HG03457 (cell line): ENCODE measurements around the gene LYZL4.

Experiments used
- ATAC-seq: cut with Tn5 transposase; IDR thresholded peaks from one replicate; pipeline ENCODE4 v1.9.1; 2021; ENCODE audit warnings: moderate number of reproducible peaks; ENCODE audit not compliant: unreplicated experiment

LYZL4 gene

DNA sequence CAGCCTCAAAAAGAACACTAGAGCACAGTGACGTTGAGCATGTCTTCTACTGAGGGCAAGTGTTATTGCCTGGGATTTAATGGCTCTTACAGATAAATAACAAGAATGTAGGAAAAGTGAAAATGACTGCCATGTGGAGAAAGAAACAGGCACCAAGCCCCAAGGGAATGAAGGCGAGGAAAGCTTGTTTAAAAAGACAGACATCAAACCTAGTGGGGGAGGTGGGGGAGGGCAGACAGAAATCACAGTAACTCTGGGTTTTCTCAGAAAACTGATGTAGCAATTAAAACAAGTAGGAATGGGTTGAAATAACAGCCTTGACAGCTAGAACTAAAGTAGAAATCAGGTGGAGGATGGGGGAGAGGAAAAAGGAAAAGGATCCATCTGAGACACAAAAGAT lies 18.4 kb upstream of the LYZL4 start:
- ATAC-seq: no peak

DNA sequence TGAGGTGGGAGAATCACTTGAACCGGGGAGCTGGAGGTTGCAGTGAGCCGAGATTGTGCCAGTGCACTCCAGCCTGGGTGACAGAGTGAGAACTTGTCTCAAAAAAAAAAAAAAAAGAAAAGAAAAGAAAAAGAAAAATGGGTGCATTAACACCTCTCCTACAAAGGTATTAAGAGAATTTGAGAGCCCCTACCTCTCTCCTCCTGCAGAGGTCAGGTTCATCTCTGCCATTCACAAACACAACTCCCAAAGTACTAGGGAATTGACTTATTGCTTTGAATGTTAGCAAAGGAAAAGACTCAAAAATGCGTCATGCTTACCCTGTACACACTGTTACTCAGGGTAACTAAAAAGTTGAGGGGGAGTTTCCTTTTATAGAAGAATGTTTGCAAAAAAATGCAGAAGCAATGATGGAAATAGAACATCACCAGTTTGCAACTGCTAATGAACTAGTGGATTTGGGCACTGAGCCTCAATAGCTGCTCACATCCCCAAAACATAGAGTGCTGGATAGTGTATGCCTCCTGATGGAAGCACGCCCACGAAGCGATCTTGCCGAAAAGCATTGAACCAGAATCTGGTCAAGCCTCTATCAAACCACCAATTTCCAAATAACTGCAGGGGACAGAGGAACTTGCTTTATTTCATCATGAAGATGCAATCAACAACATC lies 15.5 kb upstream of the LYZL4 start:
- no peak for ATAC-seq

DNA sequence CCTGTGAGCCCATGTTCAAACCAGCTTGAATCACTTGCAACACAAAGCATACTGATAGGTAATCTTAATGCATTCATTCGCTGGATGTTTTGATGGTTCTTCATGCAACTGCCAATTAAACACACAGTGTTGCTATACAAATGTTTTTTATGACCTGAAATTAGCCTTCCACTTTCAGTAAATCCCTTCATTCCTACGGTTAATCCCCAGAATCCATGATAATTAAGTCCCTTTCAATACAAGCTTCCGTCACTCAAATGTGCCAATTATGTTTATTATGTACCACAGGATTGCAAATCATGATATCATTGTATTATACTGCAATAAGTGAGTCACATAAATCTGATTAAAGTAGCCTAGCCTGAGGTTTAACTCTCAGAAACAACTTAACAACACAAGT lies 14.5 kb upstream of the LYZL4 start:
- ATAC-seq: no peak

DNA sequence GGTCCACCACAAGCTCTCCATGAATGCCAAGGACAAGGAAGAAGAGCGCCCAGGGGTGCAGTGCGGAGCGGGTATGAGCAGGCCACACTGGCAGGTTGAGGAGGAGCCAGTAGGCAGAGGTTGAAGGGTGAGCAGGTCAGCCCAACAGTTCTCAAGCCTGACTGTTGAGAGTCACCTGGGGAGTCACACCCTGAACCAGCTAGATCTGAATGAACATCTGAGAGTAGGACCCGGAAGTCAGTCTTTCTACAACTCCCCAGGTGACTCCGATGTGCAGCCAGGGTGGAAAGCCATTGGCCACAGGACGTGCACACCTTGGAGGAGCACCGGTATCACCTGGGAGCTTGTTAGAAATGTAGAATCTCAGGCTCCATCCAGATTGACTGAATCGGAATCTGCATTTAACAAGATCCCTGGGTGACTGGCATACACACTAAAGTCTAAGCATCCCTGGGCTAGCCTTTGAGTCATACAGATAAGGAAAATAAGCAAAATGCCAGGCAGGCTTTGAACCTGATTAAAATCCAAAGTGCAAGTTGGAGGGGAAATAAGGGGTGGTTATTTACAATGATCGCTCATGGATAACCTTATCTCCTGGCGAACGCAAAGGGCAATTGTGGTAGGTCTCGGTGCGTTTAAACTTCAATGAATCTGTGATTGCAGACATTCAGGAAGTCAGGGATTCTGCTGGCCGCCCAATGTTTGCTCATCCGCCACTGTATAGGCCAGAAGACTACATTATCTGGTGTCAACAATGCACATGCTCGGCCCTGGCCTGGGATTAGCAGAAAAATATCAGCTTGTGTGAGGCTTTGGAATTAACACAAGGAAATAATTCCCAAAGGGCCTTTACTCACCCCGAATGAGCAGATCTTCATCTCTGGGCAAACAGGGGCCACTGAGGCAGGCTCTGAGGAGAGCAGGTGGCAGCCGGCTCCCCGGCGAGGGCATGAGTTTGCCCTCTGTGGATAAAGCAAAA lies 11.7 kb upstream of the LYZL4 start:
- ATAC-seq: no peak

DNA sequence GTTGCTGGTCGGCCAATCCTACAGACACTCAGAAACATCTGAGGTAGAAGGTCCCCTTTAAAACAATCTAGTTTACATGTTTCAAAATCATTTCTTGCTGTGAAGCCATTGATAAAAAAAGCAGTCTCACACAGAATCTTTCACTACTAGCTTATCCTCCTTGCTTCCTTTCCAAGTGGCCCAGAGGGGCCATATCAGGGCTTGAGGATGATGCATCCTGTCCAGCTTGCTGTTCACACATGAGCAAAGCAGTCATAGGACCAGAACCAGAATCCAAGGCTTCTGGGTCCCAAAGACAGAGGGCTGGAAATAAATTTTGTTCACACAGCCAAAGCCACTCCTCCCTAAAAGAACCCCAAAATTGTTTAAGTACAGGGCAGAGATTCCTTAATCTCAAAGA lies 9.2 kb upstream of the LYZL4 start:
- ATAC-seq: no peak

DNA sequence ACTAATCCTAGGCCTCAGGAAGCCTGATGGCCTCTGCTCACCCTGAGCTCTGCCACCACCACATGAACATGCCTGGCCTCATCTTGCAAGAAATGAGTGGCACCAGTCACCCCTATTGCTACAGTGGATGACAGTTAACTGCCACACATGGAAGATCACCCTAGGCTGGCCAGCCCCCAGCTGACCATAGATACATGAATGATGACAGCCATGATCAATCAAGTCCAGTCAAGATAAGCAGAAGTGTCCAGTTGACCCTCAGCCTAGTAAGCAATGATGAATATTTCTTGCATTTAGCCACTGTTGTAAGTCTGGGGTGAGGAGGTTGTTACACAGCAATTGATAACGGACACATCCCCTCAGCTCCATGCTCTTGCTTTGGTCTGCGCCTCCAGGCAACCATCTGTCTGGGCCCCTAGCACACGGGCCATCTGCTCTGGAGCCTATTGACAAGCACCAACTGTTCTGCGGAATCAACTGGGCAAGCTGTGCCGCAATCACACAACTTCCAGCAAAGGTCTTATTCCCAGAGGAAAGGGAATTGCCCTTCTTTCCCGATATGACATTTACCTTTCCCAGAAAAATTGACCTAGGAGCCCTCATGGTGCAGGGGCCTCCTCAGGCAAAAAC lies 2.2 kb upstream of the LYZL4 start:
- no peak for ATAC-seq

DNA sequence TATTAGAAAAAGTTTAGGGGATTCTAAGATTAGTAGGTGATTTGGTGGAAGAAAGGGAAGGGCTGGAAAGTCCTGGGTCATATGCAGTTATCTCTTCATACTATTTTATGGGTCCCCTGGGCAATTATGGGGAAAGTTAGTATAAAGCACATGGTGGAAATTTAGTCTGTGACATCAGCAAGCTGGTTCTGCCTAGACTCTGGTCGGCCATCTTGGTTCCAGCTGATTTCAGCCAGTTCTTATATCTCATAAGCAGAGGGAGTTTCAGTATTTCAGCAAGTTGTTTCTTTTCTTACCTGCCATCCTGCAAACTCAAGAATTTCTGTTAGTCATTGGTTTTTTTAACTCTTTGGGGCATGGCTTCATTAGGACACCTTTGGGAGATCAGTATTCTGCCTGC lies 1.0 kb upstream of the LYZL4 start:
- no peak for ATAC-seq

DNA sequence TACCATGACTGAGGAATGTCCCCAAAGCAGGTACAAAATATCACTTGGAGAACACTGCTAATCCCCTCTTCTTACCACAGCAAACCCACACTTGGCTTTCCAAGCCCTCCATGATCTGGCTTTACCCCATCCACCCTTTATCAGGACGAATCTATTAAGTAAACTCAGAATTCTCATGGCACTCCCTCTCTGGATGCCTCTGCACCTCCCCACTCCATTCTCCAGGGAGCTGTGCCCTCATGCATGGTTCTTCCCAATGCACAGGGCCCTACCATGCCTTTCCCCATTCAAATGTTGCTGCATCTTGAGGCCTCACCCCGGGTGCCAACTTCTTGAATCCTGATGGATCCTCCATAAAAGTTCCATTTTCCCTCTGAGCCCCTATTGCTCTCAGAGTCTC lies 2.3 kb downstream of the LYZL4 start:
- ATAC-seq: no peak

DNA sequence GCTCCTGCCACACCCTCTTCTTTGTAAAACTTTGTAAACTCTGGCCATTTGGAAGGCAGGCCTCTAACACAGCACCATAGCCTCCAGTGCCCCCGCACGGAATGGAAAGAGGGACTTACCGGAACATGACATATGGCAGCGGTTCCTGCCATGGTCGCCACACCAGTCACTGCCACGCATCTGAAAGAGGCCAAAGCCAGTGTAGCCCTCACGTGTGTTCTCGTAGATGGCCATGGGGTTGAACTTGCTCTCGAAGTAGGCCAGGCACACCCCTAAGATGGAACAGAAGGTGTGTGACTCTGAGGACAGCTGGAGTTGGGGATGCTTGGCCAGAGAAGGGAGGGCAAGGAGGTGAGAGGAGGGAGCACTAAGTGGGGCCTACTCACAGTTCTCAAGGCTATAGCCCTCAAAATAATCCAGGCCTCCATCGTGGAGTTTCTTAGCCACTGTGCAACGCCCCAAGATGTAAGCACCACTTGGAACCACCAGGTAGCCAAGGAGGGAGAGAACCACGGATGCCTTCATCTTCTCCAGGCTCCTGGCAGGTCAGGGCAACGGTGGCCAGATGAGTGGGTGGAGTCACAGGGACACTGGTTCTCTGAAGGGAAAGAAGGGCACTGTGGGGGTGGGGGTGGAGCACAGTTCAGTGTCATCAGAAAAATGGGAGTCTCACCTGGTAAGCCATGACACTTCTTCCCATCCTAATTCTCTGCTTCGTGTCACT lies 3.5 kb downstream of the LYZL4 start:
- ATAC-seq: no peak

DNA sequence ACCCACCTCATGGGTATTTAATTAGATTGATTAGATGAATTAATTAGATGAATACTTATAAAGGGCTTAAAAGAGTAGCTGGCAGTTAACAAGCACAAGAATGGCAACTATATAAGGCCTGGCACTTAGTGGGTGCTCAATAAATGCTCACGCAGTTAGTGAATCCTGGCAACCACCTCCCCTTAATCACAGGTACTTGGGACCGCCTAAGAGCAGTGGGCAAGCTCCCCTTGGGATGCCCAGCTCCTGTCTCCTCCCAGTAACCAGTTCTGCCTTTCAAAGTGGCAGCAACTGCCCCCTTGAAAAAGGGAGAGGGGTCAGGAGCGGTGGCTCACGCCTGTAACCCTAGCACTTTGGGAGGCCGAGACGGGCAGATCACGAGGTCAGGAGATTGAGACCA lies 4.6 kb downstream of the LYZL4 start:
- ATAC-seq: no peak

DNA sequence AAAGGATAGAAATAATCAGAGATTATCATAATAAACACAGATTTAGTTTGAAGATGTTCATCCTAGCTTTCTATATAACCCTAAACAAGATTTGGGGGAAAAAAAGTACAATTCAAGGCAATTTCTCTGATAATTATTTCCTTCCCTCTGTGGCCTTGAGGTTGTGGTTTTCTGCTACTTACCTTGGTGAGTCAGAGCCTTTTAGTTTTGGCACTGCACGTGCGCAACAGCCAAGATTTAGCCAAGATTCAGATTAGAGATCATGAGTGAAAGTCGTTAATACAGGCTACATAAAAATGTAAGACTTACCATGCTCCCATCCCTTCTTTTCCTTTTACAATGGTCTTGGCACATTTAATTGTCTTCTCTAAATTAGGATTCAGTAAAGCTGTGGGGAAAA lies 6.7 kb downstream of the LYZL4 start:
- ATAC-seq: no peak

DNA sequence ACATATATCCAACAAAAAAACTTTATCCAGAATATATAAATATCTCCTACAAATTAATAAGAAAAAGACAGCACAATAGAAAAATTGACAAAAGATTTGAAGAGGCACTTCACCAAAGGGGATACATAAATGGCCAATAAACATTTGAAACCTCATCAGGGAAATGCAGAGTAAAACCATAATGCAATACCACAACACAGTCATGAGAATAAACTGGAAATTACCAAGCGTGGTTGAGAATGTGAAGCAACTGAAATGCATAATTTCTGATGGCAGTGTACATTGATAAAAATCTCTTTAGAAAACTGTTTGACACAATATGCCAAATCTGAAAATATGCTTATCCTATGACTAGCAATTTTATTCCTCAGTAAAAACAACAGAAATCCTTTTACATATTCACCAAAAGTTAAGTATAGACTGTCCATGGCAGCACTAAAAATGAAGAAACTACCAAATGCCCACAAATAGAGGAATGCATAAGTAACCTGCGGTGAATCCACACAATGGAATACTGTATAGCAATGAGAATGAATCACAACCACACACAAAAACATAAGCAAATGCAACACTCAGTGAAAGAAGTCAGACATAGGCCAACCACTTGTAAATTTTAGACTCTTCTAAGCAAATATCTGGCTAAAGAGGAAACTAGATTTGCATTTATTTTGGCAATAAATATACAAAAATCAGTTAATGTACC lies 7.9 kb downstream of the LYZL4 start:
- ATAC-seq: no peak

DNA sequence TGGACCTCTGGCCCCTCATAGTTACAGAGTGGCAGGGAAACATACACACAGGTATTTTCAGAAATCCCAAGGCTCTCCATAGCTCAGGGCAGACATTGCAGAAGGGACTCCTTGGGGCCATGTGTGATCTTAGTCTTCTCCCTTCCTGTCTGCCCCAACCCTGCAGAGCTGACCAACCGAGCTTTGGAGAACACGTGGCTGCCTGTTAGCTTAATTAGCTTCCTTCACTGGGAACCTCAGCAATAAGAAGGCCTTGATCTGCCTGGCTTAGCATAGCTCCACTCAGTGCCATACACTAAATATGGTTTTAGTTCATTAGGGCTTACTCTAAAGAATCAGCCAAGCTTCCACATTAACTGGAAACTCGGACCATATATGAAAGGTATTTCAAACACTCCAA lies 12.3 kb downstream of the LYZL4 start:
- ATAC-seq: no peak

DNA sequence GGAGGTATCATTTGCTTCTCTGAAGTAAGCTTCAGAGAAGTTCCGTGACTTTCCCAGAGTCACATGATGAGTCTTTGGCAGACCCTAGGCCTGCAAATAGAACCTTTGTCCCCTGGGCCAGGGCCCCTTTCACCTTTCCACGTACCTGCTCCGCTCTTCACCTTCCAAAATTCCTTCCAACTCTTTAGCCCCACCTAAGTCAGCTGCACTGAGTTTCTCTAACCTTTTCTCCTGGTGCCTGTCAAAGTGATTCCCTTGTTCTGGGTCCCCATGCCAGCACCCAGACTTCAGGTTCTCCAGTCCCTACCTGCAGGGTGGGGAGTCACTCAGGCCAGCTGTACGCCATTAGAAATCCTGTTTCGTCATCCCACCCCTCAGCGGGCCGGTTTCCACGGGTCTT lies 12.8 kb downstream of the LYZL4 start:
- no peak for ATAC-seq

DNA sequence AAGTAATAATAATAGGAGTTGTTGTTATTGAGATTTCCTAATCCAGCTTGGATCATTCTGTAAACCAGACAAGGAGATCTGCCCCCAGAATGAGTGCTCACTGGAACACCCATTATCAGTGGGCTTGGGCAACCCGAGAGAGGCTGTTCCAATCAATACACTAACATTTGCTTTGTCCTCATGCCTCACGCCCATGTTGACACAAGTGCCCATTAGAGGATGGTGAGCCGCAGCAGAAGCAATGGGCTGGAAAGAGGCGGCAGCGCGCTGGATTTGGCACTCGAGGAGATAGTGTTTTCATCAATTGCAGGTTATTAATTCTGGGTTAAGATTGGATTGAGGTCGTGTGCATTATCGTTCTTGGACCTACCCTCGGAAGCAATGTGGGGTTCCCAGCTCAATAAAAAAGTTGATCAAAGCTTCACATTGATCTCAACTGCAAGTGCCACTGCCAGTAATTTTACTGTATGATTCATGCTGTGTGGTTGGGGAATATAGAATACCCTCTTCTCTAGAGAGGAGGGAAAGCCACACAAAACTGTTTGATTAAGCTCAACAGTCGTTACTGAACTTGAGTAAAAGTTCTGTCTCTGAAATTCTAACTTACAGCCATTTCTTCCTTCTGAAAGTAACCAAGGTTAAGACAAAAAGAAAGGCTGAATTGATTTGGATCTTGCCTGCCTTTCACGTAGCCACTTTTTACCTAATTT lies 15.7 kb downstream of the LYZL4 start:
- ATAC-seq: no peak

DNA sequence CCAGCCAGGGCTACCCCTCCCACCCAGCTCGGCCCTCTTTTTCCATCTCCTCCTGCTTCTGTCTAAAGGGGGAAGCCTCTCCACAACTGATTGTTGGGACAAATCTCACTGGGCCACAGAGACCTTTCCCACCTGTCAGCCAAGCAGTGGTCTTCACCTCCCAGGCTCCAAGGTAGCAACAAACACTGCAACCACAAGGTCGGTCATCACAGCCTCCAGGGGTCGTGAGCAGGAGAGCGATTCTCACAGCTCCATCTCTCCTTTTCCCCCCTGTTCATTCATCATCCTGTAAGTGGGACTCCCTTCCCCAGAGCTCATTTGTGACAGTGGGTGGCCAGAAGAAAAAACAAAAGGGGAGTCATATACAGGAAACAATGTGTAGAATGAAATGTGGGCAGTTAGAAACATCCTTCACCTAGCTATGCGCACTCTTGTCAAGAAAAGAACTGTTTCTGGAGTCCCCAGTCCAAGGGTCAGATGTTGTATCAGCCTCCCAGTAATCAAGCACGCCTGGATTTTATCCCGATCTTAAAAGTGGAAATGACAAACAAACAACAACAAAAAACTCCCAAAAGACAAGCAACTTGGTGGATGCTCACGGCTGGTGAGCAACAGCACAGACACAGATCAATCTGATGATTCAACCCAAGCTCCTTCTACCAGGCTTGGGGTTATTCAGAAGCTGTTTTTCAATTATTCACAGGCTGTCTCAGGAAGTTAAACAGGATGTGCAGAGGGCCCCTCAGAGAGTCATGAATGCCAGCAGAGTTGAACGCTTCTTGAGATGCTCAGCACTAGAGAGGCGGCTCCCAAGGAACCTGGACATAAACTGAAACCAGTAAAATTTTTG lies 22.4 kb downstream of the LYZL4 start:
- no peak for ATAC-seq

DNA sequence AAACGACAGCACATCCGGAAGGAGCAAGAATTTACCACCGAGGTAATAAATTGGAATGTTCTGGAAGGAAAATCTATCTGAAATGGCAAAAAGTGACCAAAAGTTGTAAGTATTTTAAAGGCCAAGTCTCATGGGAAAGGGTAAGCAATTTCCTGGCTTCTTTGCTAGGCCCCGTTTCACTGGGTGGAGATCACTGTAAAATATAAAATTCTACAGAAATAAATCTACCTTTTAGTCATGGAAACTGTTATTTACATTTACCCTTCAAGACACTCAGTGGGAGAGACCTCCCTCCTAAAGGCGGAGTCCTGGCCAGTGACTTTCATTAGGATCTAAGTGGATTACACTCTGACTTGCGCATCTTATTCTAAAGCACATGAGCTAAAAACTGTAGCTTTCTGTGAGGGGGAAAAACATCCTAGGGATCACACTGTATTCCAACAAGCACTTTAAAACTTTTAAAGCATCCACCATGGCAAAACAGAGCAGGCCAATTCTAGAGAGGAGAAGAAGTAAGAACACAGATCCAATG lies 28.8 kb downstream of the LYZL4 start:
- no peak for ATAC-seq

DNA sequence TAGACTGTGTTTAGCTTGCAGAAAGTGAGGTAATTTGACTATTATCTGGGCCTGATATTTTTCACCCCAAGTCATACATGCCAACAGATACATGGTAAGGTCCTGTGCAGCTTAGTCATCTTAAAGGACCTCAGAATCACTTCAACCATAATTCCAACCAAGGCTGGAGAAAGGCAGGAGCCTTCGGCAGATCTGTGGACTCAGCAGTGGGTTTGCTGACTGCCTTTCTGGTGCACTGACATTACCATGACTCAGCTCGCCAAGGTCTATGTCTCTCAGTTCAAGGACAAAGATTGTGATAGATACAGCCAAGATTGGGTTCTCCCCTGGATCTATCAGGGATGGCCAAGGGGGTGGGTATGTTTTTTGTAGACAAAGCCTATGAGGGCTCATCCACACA lies 32.7 kb downstream of the LYZL4 start:
- no peak for ATAC-seq

DNA sequence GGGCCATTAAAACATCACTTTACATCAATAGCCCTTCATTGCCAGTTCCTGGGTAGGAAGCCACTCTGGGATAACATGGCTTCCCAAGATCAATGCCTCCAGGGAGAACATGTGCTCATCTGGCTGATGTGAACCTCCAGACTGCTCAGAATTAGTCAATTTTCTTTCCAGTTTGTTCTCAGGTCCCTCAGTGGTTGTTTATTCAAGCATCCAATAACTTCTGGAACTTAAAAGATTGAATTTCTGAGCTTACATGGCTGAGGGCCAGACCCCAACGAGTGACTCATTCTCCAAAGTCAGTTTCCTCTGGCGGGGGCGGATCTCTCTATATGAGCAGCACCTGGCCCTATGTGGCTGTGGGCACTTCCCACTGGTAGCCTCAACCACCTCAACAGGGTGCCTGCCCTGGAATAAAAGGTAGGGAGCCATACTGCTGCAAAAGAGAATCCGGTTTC lies 34.0 kb downstream of the LYZL4 start:
- no peak for ATAC-seq
